Measurements from ENCODE around the gene CHD5. TPM values are rescaled to one million over a fixed set of nuclear protein-coding genes. Genes with fewer than 3 reads are reported as not detected.
"Not testable (repeated sequence)": the region's sequence is repeated elsewhere in the genome, so short reads cannot be mapped to it uniquely, and the experiment has no call there.

The CHD5 gene
- polyA plus RNA-seq, 6 donors from 2014 or later = not detected

DNA sequence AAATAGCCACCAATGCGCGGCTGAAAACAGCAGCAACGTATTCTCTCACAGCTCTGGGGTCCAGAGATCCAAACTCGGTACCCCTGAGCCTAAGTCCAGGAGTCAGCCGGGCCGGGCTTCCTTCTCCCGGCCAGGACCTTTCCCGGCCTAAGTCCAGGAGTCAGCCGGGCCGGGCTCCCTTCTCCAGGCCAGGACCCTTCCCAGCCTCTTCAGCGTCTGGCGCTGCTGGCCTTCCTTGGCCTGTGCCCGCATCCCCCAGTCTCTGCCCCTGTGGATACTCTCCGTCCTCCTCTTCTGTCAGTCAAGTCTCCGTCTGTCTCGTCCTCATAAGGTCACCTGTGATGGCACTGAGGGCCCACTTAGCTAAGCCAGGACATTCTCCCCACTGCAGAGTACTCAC, 102.2 kb downstream of the CHD5 start:
- Mint-ChIP-seq H3K4me1 (peaks cover 0 to 14% (median 9%) of the 10 kb centered on the region in 3 donors), H3K36me3 (peaks cover 0 to 14% of the 10 kb centered on the region in 2 donors), H3K9me3 (no peaks in the 10 kb centered on the region), H3K27ac (peak overlapping the region in 2 of 6 donors; percentile 31 to 79), H3K4me3 (no peak overlapping the region), H3K27me3 (no peaks in the 10 kb centered on the region)
- no peak for DNase-seq
- no peak for ATAC-seq (ENCODE audit: low read depth in 2 of 2)

DNA sequence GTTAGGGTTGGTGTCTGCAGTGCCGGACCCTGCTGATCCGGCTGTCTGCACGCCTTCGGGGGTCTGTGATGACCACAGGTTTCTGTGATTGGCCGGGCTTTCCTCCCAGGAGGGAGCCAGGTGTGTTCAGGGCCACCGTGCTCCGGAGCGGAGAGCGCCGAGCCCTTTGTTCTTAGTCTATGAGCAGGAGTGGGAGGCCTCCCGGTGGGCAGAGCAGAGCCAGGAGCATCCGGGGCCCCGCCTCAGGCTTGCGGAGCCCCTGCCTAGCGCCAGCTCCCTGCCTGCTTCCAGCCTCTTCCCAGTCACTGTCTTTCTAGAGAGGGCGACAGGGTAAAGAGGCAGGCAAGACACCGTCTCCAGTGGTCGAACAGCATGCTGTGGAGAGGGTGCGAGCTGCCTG, 102.6 kb downstream of the CHD5 start:
- H3K4me3 Mint-ChIP-seq = no peak overlapping the region

DNA sequence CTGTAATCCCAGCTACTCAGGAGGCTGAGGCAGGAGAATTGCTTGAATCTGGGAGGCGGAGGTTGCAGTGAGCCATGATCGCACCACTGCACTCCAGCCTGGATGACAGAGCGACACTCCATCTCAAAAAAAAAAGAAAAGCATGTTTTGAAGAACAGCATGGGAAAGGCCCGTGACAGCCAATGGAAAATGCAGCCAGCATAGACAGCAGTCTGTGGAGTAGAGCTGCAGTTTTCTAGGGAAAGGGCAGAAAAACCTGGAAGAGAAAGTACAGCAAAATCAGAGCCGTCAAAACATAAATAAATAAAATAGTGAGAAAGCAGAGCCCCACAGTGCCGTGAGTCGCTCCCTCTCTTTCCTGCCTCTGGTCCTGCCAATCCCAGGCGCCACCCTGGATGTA, 103.1 kb downstream of the CHD5 start:
- not testable (repeated sequence) for H3K27me3 Mint-ChIP-seq; DNase-seq; ATAC-seq (ENCODE audit: low read depth in 2 of 2); H3K4me3 Mint-ChIP-seq; H3K9me3 Mint-ChIP-seq
- Mint-ChIP-seq H3K36me3 (peaks cover 0 to 14% of the 10 kb centered on the region in 2 donors), H3K4me1 (peaks cover 0 to 14% (median 9%) of the 10 kb centered on the region in 3 donors), H3K27ac (peak overlapping the region in 3 of 6 donors; percentile 39 to 57 (median 43))

More for the DNA sequence above, 102.6 kb downstream of the CHD5 start:
- DNase-seq (no peak), ATAC-seq (ENCODE audit: low read depth in 2 of 2) (no peak)
- Mint-ChIP-seq H3K36me3 (peaks cover 0 to 14% of the 10 kb centered on the region in 2 donors), H3K27me3 (no peaks in the 10 kb centered on the region), H3K27ac (peak overlapping the region in 3 of 6 donors; percentile 43 to 73 (median 57)), H3K4me1 (peaks cover 0 to 14% (median 9%) of the 10 kb centered on the region in 3 donors), H3K9me3 (no peaks in the 10 kb centered on the region)

DNA sequence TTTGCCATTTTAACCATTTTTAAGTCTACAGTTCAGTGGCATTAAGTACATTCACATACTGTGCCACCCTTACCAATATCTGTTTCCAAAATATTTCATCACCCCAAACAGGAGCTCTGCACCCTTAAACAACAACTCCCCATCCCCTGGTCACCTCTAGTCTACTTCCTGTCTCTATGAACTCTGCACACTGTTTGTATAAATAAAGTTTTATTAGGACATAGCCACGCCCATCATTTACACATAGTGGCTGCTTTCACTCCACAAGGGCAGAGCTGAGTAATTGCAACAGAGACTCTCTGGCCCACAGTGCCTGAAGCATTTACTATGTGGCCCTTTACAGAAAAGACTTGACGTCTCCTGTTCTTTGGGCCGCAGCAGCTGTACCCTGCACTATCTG, 104.4 kb downstream of the CHD5 start:
- H3K36me3 Mint-ChIP-seq = peaks cover 0 to 14% of the 10 kb centered on the region in 2 donors
- H3K27ac Mint-ChIP-seq = no peak overlapping the region
- H3K9me3 Mint-ChIP-seq = no peaks in the 10 kb centered on the region
- no peak for ATAC-seq (ENCODE audit: low read depth in 2 of 2)
- peak overlapping the region in 1 of 8 donors; percentile 10 for H3K4me3 Mint-ChIP-seq
- no peaks in the 10 kb centered on the region for H3K27me3 Mint-ChIP-seq
- peaks cover 0 to 14% (median 9%) of the 10 kb centered on the region in 3 donors for H3K4me1 Mint-ChIP-seq
- DNase-seq = no peak

DNA sequence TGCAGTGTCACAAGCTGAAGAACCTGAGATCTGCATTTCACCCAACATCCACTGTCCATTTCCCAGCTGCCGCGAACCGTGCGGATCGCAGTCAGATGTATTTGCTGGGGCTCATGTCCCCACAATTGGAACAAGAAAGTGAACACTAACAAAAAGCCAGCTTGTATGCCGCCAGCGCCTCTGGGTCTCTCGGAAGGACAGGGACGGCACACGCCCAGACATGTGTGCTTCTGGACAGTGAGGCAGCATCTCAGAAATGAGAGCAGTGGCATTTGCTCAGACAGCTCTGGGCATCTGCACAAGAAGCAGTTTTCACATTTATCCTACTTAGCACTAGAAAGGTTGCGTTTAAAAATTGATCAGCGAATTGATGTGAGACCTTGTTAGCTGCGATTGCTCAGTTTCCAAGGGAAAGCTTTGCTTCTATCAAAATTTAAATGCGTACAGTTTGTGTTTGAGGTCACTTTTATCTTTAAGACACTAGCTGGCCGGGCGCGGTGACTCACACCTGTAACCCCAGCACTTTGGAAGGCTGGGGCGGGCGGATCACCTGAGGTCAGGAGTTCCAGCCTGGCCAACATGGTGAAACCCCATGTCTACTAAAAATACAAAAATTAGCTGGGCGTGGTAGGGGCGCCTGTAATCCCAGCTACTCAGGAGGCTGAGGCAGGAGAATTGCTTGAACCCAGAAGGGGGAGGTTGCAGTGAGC, 105.8 kb downstream of the CHD5 start:
- Mint-ChIP-seq H3K36me3 (peaks cover 0 to 14% of the 10 kb centered on the region in 2 donors), H3K27ac (no peak overlapping the region), H3K4me1 (peaks cover 0 to 14% (median 9%) of the 10 kb centered on the region in 3 donors), H3K27me3 (no peaks in the 10 kb centered on the region), H3K9me3 (no peaks in the 10 kb centered on the region), H3K4me3 (no peak overlapping the region)
- ATAC-seq (ENCODE audit: low read depth in 2 of 2) (no peak), DNase-seq (no peak)

DNA sequence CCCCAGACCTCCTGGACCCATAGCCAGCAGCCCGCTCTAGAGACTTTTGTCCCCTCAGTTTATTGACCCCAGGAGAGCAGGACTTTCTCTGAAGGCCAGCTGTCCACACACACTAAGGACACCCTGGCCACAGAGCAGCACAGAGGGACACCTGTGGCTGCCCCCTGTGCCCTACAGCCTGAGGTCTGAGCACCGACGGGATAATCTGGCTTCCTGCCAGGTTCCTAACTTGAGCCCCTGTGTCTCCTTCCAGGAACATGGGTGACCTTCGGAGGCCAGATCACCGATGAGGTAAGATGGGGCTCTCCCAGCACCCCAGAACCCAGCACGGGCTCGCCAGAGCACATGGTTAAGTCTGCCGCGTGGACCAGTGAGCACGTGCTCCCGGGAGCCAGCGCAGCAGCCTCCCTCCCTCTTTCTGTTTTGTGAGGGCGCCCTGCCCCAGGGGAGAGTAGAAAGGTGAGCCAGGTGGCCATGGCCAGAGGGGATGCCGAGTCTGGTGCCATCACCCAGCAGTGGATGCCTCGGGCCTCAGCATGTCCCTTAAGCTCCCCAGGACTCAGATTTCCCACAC, 106.6 kb downstream of the CHD5 start:
- Mint-ChIP-seq H3K27me3 (no peaks in the 10 kb centered on the region), H3K27ac (no peak overlapping the region), H3K4me3 (no peak overlapping the region), H3K4me1 (peaks cover 0 to 12% (median 7%) of the 10 kb centered on the region in 3 donors), H3K9me3 (no peaks in the 10 kb centered on the region), H3K36me3 (peaks cover 0 to 14% of the 10 kb centered on the region in 2 donors)
- ATAC-seq (ENCODE audit: low read depth in 2 of 2) = no peak
- no peak for DNase-seq

DNA sequence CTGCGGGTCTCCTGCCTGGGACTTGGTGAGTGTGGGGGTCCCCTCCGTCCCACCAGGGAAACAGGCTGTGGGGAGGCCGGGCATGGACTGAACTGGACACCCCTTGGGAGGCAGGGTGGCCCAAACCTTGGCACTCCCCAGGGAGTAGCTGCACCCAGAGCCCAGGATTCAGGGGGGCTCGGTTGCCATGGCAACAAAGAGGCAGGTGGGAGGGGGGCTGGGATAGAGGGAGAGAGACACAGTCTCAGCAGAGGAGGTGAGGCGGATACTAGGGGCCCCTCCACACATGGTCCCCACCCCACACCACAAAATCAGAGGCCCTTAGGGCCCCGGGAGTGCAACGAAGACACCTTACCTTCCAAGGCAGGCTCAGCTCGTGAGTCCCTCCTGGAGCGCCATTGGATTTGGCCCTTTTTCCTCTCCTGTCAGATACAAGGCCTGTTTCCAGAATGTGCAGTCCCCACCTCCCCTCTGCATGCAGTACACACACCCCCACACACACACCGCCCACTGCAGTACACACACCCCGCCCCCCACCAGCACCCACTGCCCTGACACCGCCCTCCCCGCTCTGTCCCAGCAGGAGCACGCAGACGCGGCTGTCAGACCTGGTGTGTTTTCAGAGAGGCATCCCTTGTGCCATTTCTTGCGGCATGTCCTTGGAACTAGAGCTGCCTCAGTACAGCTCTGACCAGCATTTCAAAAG, 107.2 kb downstream of the CHD5 start:
- H3K4me1 Mint-ChIP-seq = peaks cover 0 to 7% (median under 1%) of the 10 kb centered on the region in 3 donors
- ATAC-seq (ENCODE audit: low read depth in 2 of 2) (no peak), DNase-seq (no peak)
- no peaks in the 10 kb centered on the region for H3K27me3 Mint-ChIP-seq
- no peaks in the 10 kb centered on the region for H3K9me3 Mint-ChIP-seq
- no peak overlapping the region for H3K4me3 Mint-ChIP-seq
- no peak overlapping the region for H3K27ac Mint-ChIP-seq
- peaks cover 0 to 9% of the 10 kb centered on the region in 2 donors for H3K36me3 Mint-ChIP-seq

DNA sequence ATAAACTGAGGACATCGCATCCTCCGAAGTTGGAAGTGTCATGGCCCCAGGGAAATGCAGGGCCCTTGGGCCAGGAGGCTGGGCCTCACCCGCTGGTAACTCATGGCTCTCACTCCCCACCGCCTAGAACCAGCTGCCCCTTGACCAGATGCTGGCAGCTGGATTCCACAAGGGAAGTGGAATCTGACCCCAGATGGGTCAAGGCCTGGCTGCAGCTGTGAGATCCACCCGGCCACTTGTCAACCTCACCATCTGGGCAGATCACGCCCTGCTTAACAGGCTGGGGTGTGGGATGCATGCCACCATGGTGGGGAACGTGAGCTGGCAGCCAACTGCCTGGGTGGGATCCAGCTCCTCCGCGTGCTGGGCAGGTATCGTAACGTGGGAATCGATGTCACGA, 108.9 kb downstream of the CHD5 start:
- ATAC-seq (ENCODE audit: low read depth in 2 of 2) = no peak
- DNase-seq = no peak
- H3K4me3 Mint-ChIP-seq = no peak overlapping the region
- H3K36me3 Mint-ChIP-seq = peaks cover 0 to 14% of the 10 kb centered on the region in 2 donors
- peaks cover 0 to 6% (median 5%) of the 10 kb centered on the region in 3 donors for H3K4me1 Mint-ChIP-seq
- no peaks in the 10 kb centered on the region for H3K27me3 Mint-ChIP-seq
- H3K27ac Mint-ChIP-seq = no peak overlapping the region
- no peaks in the 10 kb centered on the region for H3K9me3 Mint-ChIP-seq

DNA sequence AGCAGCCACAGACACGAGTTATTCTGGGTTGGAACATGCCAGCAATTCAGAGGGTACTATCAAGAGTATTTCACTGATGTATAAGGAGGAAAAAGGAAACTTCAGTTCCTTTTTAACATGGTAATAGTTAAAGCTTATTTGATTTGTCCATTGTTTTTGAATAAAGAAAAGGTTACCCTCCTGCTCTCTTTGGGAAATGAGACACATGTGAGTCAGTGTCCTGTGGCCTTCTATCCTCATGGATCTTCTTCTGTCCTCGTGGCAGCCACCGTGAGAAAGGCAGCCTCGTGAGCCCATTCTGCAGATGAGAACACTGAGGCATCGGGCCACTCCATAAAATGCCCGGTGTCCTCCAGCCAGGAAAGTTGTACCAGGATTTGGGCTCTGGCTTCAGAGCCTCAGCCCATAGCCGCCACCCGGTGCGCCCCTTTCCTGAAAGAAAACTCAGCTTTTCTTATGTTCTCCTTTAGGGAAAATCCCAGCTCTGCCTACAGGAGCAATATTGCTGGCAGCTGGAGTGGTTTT, 109.6 kb downstream of the CHD5 start:
- ATAC-seq (ENCODE audit: low read depth in 2 of 2) (no peak), DNase-seq (no peak)
- H3K9me3 Mint-ChIP-seq = no peaks in the 10 kb centered on the region
- H3K36me3 Mint-ChIP-seq = peaks cover 0 to 13% of the 10 kb centered on the region in 2 donors
- no peak overlapping the region for H3K4me3 Mint-ChIP-seq
- H3K4me1 Mint-ChIP-seq = peaks cover 0 to 7% (median 5%) of the 10 kb centered on the region in 3 donors
- H3K27me3 Mint-ChIP-seq = no peaks in the 10 kb centered on the region
- H3K27ac Mint-ChIP-seq = peak overlapping the region in 1 of 6 donors; percentile 61

DNA sequence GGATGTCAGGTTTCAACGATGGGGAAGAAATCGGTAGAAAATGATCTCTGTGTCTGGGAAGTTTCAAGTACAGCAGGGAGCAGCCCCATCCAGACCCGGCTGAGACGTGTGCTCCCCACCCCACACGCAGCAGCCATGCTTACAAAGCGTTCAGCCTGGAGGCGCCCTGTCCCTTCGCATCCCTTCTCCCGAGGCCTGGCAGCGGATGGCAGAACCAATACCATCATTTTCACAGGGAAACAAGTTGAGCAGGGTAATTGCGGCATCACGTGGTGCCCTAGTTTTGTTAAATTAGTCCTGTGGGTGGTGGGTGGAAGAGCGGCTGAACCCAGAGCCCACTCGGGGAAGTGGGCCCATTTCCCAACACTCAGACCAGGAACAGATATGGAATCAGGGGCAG, 110.5 kb downstream of the CHD5 start:
- Mint-ChIP-seq H3K9me3 (no peaks in the 10 kb centered on the region), H3K36me3 (peaks cover 0 to 7% of the 10 kb centered on the region in 2 donors), H3K4me1 (peaks cover 0 to 5% (median 4%) of the 10 kb centered on the region in 3 donors), H3K27me3 (no peaks in the 10 kb centered on the region), H3K4me3 (no peak overlapping the region), H3K27ac (no peak overlapping the region)
- DNase-seq (no peak), ATAC-seq (ENCODE audit: low read depth in 2 of 2) (no peak)

DNA sequence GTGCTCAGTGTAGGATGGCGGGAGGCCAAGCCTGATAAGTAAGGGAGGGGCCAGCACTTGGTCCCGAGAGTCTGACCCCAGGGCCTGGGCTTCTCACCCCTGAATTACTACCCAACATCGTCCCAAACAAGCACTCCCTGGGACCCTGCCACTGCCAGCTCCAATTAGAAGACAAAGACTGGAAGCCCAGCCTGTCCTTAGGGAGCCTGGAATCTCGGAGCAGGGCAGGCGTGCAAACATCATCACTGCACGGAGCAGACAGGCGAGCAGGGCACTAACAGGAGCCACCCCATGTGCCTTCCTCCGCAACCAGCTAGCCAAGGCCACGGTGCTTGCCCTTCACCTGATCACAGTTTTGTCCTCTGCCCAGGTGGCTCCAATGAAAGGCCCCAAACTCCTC, 111.2 kb downstream of the CHD5 start:
- no peaks in the 10 kb centered on the region for H3K9me3 Mint-ChIP-seq
- peaks cover 0 to 7% (median 4%) of the 10 kb centered on the region in 3 donors for H3K4me1 Mint-ChIP-seq
- no peaks in the 10 kb centered on the region for H3K27me3 Mint-ChIP-seq
- DNase-seq = no peak
- no peak overlapping the region for H3K4me3 Mint-ChIP-seq
- H3K36me3 Mint-ChIP-seq = peaks cover 0 to 7% of the 10 kb centered on the region in 2 donors
- no peak for ATAC-seq (ENCODE audit: low read depth in 2 of 2)
- H3K27ac Mint-ChIP-seq = no peak overlapping the region

DNA sequence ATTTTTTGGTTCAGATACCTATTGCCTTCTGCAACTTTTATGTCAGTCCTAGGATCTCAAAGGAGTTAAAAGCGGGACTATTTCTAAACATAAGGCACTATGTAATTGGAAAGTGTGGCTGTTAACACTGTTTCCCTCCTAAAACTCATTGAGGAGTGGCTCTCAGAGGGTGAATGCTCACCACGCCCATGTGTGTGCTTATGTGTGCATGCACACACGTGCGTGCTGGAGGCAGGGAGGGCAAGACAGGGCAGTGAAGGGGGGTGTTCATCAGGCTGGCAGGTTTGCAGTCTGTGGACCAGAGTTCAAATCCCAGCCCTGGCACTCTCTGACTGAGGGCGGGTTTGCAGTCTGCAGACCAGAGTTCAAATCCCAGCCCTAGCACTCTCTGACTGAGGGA, 112.0 kb downstream of the CHD5 start:
- H3K36me3 Mint-ChIP-seq = peaks cover 0 to 7% of the 10 kb centered on the region in 2 donors
- H3K27me3 Mint-ChIP-seq = no peaks in the 10 kb centered on the region
- ATAC-seq (ENCODE audit: low read depth in 2 of 2) (no peak), DNase-seq (no peak)
- no peaks in the 10 kb centered on the region for H3K9me3 Mint-ChIP-seq
- peaks cover 0 to 11% (median 8%) of the 10 kb centered on the region in 3 donors for H3K4me1 Mint-ChIP-seq
- no peak overlapping the region for H3K27ac Mint-ChIP-seq
- no peak overlapping the region for H3K4me3 Mint-ChIP-seq

DNA sequence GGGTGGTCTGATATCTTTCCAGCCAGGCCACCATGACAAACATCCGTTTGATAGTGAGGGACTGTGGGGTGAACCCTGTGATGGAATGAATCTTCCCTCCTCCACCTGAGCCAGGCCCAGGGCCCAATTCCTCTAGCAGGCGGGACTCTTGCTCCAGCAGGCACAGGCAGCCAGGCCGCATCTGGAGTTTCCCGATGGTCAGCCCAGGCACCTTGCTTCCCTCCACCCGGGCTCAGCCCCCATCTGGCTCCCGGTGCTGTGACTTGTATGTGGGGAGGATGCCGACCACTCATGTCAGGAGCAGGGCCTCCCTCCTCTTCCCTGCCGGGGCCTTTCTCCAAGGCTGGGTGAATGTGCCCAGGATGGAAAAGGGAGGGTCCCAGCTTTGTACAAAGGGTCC, 113.4 kb downstream of the CHD5 start:
- H3K36me3 Mint-ChIP-seq = peaks cover 0 to 7% of the 10 kb centered on the region in 2 donors
- no peaks in the 10 kb centered on the region for H3K9me3 Mint-ChIP-seq
- H3K4me3 Mint-ChIP-seq = peak overlapping the region in 2 of 8 donors; percentile 1 to 48
- H3K27ac Mint-ChIP-seq = no peak overlapping the region
- no peak for DNase-seq
- no peak for ATAC-seq (ENCODE audit: low read depth in 2 of 2)
- no peaks in the 10 kb centered on the region for H3K27me3 Mint-ChIP-seq
- peaks cover 0 to 11% (median 8%) of the 10 kb centered on the region in 3 donors for H3K4me1 Mint-ChIP-seq

Measured in naive B cell (primary cell).